PFSK-1 (cell line): ENCODE results near the gene IRF2.

Experiments used
- FOXP2 ChIP-seq: optimal IDR thresholded peaks from 2 replicates; pipeline ENCODE3; 2011; ENCODE audit warnings: borderline replicate concordance, control low read depth, inconsistent platforms; ENCODE audit not compliant: insufficient read depth; ENCODE audit errors: extremely low read length, extremely low read depth
- POLR2AphosphoS5 ChIP-seq: IDR thresholded peaks from 2 replicates; pipeline ENCODE4 v1.6.1; 2012; ENCODE audit warnings: low read depth, mild to moderate bottlenecking, control low read depth, low read length, moderate library complexity
- SIN3A ChIP-seq: IDR thresholded peaks from 2 replicates; pipeline ENCODE4 v1.6.1; 2012; ENCODE audit warnings: mild to moderate bottlenecking, low read length, moderate library complexity, borderline replicate concordance; ENCODE audit not compliant: insufficient read depth
- TAF1 ChIP-seq: IDR thresholded peaks from 2 replicates; pipeline ENCODE4 v1.6.1; 2012; ENCODE audit warnings: low read length, control low read depth, borderline replicate concordance; ENCODE audit not compliant: insufficient read depth
- TF ChIP-seq, protein P1 (sequence below), 2 experiments: IDR thresholded peaks; 2 replicates each; pipeline versions ENCODE4 v1.6.1 to v1.8.0; 2011 to 2012; ENCODE audit warnings: low read depth in 2 of 2, low read length in 2 of 2, control low read depth in 1 of 2, inconsistent platforms in 1 of 2, mild to moderate bottlenecking in 1 of 2, moderate library complexity in 1 of 2; ENCODE audit not compliant: insufficient read depth in 1 of 2

IRF2 gene

GRCh38 chr4:184437565-184438265, 36.6 kb downstream of the IRF2 start:
- TF ChIP-seq, protein P1, sequence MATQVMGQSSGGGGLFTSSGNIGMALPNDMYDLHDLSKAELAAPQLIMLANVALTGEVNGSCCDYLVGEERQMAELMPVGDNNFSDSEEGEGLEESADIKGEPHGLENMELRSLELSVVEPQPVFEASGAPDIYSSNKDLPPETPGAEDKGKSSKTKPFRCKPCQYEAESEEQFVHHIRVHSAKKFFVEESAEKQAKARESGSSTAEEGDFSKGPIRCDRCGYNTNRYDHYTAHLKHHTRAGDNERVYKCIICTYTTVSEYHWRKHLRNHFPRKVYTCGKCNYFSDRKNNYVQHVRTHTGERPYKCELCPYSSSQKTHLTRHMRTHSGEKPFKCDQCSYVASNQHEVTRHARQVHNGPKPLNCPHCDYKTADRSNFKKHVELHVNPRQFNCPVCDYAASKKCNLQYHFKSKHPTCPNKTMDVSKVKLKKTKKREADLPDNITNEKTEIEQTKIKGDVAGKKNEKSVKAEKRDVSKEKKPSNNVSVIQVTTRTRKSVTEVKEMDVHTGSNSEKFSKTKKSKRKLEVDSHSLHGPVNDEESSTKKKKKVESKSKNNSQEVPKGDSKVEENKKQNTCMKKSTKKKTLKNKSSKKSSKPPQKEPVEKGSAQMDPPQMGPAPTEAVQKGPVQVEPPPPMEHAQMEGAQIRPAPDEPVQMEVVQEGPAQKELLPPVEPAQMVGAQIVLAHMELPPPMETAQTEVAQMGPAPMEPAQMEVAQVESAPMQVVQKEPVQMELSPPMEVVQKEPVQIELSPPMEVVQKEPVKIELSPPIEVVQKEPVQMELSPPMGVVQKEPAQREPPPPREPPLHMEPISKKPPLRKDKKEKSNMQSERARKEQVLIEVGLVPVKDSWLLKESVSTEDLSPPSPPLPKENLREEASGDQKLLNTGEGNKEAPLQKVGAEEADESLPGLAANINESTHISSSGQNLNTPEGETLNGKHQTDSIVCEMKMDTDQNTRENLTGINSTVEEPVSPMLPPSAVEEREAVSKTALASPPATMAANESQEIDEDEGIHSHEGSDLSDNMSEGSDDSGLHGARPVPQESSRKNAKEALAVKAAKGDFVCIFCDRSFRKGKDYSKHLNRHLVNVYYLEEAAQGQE (IDR thresholded peaks at IDR 0.05; ENCODE audit: insufficient read depth in 1 of 2, low read depth in 2 of 2, low read length in 2 of 2), result no peak
- TF ChIP-seq TAF1, result no peak
- TF ChIP-seq SIN3A, result no peak
- no peak for TF ChIP-seq POLR2AphosphoS5
- no peak for TF ChIP-seq FOXP2

DNA sequence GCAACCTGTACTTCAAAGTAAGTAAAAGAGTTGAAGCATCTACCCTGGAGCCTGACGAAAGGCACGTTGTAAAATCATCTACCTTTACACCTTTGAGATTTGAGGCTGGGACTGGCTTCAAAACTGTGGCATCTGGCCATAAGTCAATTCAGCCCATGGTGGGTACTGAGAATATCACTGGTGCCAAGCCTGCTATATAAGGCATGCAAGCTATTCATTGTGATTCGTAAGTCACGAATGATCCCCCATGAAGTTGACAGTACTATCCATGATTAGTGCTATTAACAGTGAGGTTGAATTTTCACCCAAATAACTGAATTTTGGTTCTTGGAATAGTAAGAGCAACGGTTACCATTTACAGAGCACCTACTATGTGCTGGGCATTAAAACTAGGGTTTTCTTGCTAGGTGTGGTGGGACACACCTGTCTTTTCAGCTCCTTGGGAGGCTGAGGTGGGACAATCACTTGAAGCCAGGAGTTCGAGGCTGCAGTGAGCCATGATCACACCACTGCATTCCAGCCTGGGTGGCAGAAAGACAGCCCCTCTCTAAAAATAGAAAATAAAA, 39.8 kb downstream of the IRF2 start:
- TF ChIP-seq TAF1 (no peak), POLR2AphosphoS5 (no peak), SIN3A (no peak), FOXP2 (no peak)
- TF ChIP-seq, protein P1 (IDR thresholded peaks at IDR 0.05; ENCODE audit: insufficient read depth in 1 of 2, low read depth in 2 of 2, low read length in 2 of 2), result no peak

DNA sequence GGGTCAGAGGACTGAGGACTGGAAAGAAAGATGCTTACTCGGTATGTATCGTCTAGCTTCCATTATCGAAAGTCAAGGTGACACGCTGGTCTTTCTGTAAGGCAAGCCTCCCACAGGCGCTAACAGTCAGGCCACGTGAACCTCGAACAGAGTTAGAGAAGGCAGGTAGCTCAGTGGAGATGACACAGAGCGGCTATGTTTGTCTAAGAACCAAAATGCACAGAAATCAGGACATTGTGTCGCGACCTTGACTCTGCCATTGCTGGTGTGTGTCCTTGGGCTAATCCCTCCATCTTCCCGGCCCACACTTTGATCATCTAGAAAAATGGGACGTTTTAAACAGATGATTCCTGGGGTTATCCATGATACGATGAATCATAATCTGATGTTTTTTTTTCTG, 40.3 kb downstream of the IRF2 start:
- no peak for TF ChIP-seq POLR2AphosphoS5
- TF ChIP-seq, protein P1 (IDR thresholded peaks at IDR 0.05; ENCODE audit: insufficient read depth in 1 of 2, low read depth in 2 of 2, low read length in 2 of 2), result no peak
- TF ChIP-seq TAF1, result no peak
- no peak for TF ChIP-seq SIN3A
- TF ChIP-seq FOXP2, result no peak

DNA sequence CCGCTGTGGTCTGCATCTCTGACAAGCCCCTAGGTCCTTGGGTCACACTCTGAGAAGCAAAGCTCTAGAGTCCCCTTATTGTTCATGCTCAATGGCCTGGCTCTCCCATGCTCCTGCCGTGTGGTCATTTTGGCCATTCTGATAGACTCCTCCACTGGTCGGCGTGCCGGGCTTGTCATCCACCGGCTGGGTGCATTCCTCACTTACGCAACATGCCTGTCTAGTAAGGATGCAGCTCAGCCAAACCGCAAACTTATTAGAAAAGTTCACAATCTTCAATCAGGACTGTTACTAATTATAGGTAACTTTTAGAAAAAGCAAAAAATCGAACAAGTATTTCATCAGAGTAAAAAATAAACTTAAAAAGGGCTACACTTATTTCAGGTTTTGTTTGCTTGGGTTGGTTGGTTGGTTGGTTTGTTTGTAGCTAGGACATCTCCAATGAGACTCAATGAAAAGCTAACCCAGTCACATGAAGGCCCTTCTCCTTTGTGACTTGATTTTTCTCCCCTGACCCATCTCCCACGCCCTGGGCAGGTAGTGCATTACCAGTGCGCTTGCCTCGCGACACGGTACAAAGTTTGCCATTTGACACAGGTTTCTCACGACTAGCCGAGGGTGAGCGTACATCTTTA, 41.0 kb downstream of the IRF2 start:
- TF ChIP-seq POLR2AphosphoS5, result no peak
- no peak for TF ChIP-seq SIN3A
- TF ChIP-seq, protein P1 (IDR thresholded peaks at IDR 0.05; ENCODE audit: insufficient read depth in 1 of 2, low read depth in 2 of 2, low read length in 2 of 2), result no peak
- TF ChIP-seq FOXP2, result no peak
- TF ChIP-seq TAF1, result no peak
